ENCODE data around the gene SOX18. TPM values are rescaled to one million over a fixed set of nuclear protein-coding genes. Genes with fewer than 3 reads are reported as not detected.
A peak's percentile ranks its signal among the peaks of the same experiment; 100 is the strongest.

Gene SOX18
- total and polyA plus RNA-seq, 2 of the 4 experiments (the other 2 are of a cell fraction): not detected

DNA sequence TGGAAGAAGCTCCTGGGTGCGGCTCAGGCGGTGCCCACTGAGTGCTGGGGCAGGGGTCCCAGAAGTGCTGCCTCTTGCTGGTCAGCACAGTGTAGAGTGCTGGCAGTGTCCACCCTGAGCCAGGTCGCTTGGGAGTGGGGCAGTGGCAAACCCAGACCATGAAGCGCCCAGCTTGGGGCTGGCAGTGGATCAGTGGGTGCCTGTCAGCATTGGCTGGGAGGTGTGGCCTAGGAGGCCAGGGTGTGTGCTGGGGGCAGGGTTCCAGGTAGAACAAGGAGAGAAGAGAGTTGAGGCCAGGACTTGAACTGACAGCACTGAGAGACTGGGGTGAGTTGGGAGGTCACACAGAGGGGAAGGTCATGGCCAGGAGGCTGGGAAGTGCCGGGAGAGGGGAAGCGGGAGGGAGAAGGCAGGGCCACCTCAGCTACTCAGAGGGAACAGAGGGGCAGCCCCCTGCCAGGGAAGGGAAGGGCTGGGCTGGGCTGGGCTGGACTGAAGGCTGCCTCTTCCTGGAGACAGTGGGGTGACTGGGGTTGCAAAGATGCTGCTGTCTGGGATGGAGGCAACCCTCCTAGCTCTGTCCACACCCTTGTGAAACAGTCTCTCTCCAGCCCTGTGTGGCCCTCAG lies 17.7 kb upstream of the SOX18 start:
- ChIA-PET CTCF (no interaction called here), POLR2A (ENCODE audit: unreplicated experiment) (no interaction called here)
- H3K4me3 ChIP-seq (ENCODE audit: insufficient read depth, low read depth, low read length): no peak overlapping the region
- H4K91ac ChIP-seq (ENCODE audit: insufficient read depth, low read depth, low read length): no peak overlapping the region
- H2AK5ac ChIP-seq (ENCODE audit: low read depth, low read length): no peak overlapping the region
- H3K36me3 ChIP-seq (ENCODE audit: control insufficient read depth, insufficient read depth, low read length): peaks cover 5% of the 10 kb centered on the region; the same call in 1 of the 2 replicates
- no peak overlapping the region; the same call in 2 of the 3 replicates for H2BK15ac ChIP-seq (ENCODE audit: low read depth, low read length)
- no peak overlapping the region for H3K23ac ChIP-seq (ENCODE audit: low read depth, low read length)
- no peak overlapping the region for H2AFZ ChIP-seq (replicated peaks; ENCODE audit: low read length, poor library complexity)
- no peak overlapping the region for H3K4me2 ChIP-seq (ENCODE audit: low read depth, low read length)
- no peak overlapping the region for H3K14ac ChIP-seq (replicated peaks; ENCODE audit: low read depth, low read length)
- WGBS, 2 experiments (ENCODE audit: extremely low coverage in 2 of 2, insufficient read length in 1 of 2): 94% methylated on average over 5 of the region's 6 CpGs; no CpG with 5 or more reads in 1 of the 2 experiments
- H3K4ac ChIP-seq (ENCODE audit: low read depth, low read length): no peak overlapping the region
- no peak overlapping the region for H3K9ac ChIP-seq (ENCODE audit: low read depth, low read length)
- H4K20me1 ChIP-seq (ENCODE audit: insufficient read depth, low read length): peaks cover 15% of the 10 kb centered on the region
- in situ Hi-C loops (cut with MboI; ENCODE audit: low sequenced_read_pairs) (no loop called here), dilution Hi-C loops (cut with HindIII; ENCODE audit: low sequenced_read_pairs, unreplicated experiment) (no loop called here), intact Hi-C loops (cut with micrococcal nuclease) (no loop called here)
- no peak overlapping the region for H2BK20ac ChIP-seq (ENCODE audit: low read depth, low read length)
- TF ChIP-seq MAZ (IDR thresholded peaks at IDR 0.05; ENCODE audit: borderline replicate concordance, low read depth, low read length) (no peak), NFE2L2 (IDR thresholded peaks at IDR 0.05; ENCODE audit: low read depth, low read length) (no peak), CEBPB (IDR thresholded peaks at IDR 0.05; ENCODE audit: low read depth, low read length) (no peak), MXI1 (IDR thresholded peaks at IDR 0.05; ENCODE audit: borderline replicate concordance, low read depth, low read length) (no peak)
- H2BK120ac ChIP-seq (ENCODE audit: low read depth, low read length): no peak overlapping the region
- H3K79me1 ChIP-seq (ENCODE audit: low read depth in 1 of 2, low read length in 2 of 2): peaks cover 9 to 35% of the 10 kb centered on the region in 2 experiments; a peak in 3 of 4 replicates
- H4K5ac ChIP-seq (ENCODE audit: low read depth, low read length): no peak overlapping the region
- peaks cover 16% of the 10 kb centered on the region for H3K9me1 ChIP-seq (ENCODE audit: insufficient read depth, low read length)
- H3K27me3 ChIP-seq (ENCODE audit: control insufficient read depth, insufficient read depth, low read length): no peaks in the 10 kb centered on the region
- ATAC-seq (ENCODE audit: low read depth): no peak
- H3K56ac ChIP-seq (ENCODE audit: extremely low read depth, insufficient read depth, low read length): no peak overlapping the region
- H3K27ac ChIP-seq (ENCODE audit: insufficient read depth, low read length): no peak overlapping the region
- H3K18ac ChIP-seq (ENCODE audit: low read depth, low read length): no peak overlapping the region
- H2BK5ac ChIP-seq (ENCODE audit: low read depth, low read length, poor library complexity, severe bottlenecking): no peak overlapping the region
- DNase-seq: no peak
- H3K4me1 ChIP-seq (ENCODE audit: control insufficient read depth, insufficient read depth, low read length): peaks cover 25% of the 10 kb centered on the region
- H3K9me3 ChIP-seq (ENCODE audit: control insufficient read depth, insufficient read depth, low read length): no peaks in the 10 kb centered on the region
- H4K8ac ChIP-seq (ENCODE audit: low read depth in 2 of 2, low read length in 2 of 2): no peak overlapping the region
- H2AK9ac ChIP-seq (replicated peaks; ENCODE audit: low read depth, low read length, poor library complexity): peak overlapping the region; percentile 81
- BruUV-seq (replicated peaks): no TSS peak
